ENCODE results near the gene COPRS. TPM values are rescaled to one million over a fixed set of nuclear protein-coding genes. Genes with fewer than 3 reads are reported as not detected.

Gene COPRS
- 50.9 TPM for total RNA-seq

GRCh38 chr17:31858642-31859486, at the start of gene COPRS:
COPRS (minus strand) TSS chr17:31859244; CDS start chr17:31859199, 45 bp downstream.
- DNase-seq (ENCODE audit: low spot score): peak; percentile 88

GRCh38 chr17:31908386-31908785, 49.3 kb upstream of the COPRS start:
- no peak for DNase-seq (ENCODE audit: low spot score)

GRCh38 chr17:31907342-31907962, 48.4 kb upstream of the COPRS start:
- no peak for DNase-seq (ENCODE audit: low spot score)

- DNase-seq (ENCODE audit: low spot score): no peak
These were observed 44.4 kb upstream of the COPRS start for GRCh38 chr17:31903401-31903800.

GRCh38 chr17:31902693-31903092, 43.6 kb upstream of the COPRS start:
- DNase-seq (ENCODE audit: low spot score): no peak

GRCh38 chr17:31900877-31901276, 41.8 kb upstream of the COPRS start:
- no peak for DNase-seq (ENCODE audit: low spot score)

GRCh38 chr17:31888124-31888523, 29.1 kb upstream of the COPRS start:
- no peak for DNase-seq (ENCODE audit: low spot score)

- DNase-seq (ENCODE audit: low spot score): no peak
These were observed 23.5 kb upstream of the COPRS start for GRCh38 chr17:31882571-31882970.

- no peak for DNase-seq (ENCODE audit: low spot score)
These were observed 21.3 kb upstream of the COPRS start for GRCh38 chr17:31880311-31880710.

- no peak for DNase-seq (ENCODE audit: low spot score)
These were observed 19.6 kb upstream of the COPRS start for GRCh38 chr17:31878703-31879073.

GRCh38 chr17:31877911-31878702, 19.1 kb upstream of the COPRS start:
- no peak for DNase-seq (ENCODE audit: low spot score)

- no peak for DNase-seq (ENCODE audit: low spot score)
These were observed 18.3 kb upstream of the COPRS start for GRCh38 chr17:31877341-31877740.

GRCh38 chr17:31875081-31875480, 16.0 kb upstream of the COPRS start:
- DNase-seq (ENCODE audit: low spot score): no peak

- DNase-seq (ENCODE audit: low spot score): no peak
These were observed 10.9 kb upstream of the COPRS start for GRCh38 chr17:31869797-31870568.

GRCh38 chr17:31869031-31869430, 10.0 kb upstream of the COPRS start:
- DNase-seq (ENCODE audit: low spot score): no peak

GRCh38 chr17:31859487-31860008, 504 bp upstream of the COPRS start:
- no peak for DNase-seq (ENCODE audit: low spot score)

GRCh38 chr17:31857920-31858641, 963 bp downstream of the COPRS start:
- no peak for DNase-seq (ENCODE audit: low spot score)

- no peak for DNase-seq (ENCODE audit: low spot score)
These were observed 2.3 kb downstream of the COPRS start for GRCh38 chr17:31856750-31857149.

GRCh38 chr17:31854672-31855071, 4.4 kb downstream of the COPRS start:
- DNase-seq (ENCODE audit: low spot score): no peak

- no peak for DNase-seq (ENCODE audit: low spot score)
These were observed 5.1 kb downstream of the COPRS start for GRCh38 chr17:31853911-31854470.

Data from mucosa of gallbladder (tissue), 1 donor.